GM19099 (cell line): Measurements from ENCODE around the gene RHOF.

Experiments used
- POLR2A ChIP-seq: IDR thresholded peaks from 3 replicates; pipeline ENCODE4 v1.6.1; 2011; ENCODE audit warnings: low read depth; ENCODE audit not compliant: insufficient read length; ENCODE audit errors: extremely low read depth

Gene RHOF

GRCh38 chr12:121731473-121731872 is 62.0 kb downstream of the RHOF start:
- no peak for TF ChIP-seq POLR2A

- TF ChIP-seq POLR2A = no peak
Measured at GRCh38 chr12:121729021-121729420, 64.5 kb downstream of the RHOF start.
